ENCODE results near the gene KREMEN2.
A peak's percentile ranks its signal among the peaks of the same experiment; 100 is the strongest.

The KREMEN2 gene

DNA sequence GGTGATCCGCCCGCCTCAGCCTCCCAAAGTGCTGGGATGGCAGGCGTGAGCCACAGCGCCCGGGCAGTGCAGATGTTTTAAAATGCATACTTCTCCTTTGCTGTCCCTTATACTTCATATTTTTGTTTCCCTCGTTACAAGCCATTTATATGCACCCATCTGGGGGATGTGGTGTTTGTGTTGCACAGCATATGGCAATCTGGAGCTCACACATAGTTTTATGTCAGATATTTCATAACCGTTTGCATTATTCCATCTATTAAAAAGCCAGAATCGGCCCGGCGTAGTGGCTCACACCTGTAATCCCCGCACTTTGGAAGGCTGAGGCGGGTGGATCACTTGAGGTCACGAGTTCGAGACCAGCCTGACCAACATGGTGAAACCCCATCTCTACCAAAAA, 40.6 kb upstream of the KREMEN2 start:
- no peak for TF ChIP-seq EP300 (IDR thresholded peaks at IDR 0.05; ENCODE audit: borderline replicate concordance)
- no peak for TF ChIP-seq RAD21 (IDR thresholded peaks at IDR 0.05; ENCODE audit: low read depth)
- no peak for TF ChIP-seq ZBTB7A (IDR thresholded peaks at IDR 0.05; ENCODE audit: low read depth)
- TF ChIP-seq CREB1 (IDR thresholded peaks at IDR 0.05; ENCODE audit: low read depth) = no peak
- TF ChIP-seq, protein P1, sequence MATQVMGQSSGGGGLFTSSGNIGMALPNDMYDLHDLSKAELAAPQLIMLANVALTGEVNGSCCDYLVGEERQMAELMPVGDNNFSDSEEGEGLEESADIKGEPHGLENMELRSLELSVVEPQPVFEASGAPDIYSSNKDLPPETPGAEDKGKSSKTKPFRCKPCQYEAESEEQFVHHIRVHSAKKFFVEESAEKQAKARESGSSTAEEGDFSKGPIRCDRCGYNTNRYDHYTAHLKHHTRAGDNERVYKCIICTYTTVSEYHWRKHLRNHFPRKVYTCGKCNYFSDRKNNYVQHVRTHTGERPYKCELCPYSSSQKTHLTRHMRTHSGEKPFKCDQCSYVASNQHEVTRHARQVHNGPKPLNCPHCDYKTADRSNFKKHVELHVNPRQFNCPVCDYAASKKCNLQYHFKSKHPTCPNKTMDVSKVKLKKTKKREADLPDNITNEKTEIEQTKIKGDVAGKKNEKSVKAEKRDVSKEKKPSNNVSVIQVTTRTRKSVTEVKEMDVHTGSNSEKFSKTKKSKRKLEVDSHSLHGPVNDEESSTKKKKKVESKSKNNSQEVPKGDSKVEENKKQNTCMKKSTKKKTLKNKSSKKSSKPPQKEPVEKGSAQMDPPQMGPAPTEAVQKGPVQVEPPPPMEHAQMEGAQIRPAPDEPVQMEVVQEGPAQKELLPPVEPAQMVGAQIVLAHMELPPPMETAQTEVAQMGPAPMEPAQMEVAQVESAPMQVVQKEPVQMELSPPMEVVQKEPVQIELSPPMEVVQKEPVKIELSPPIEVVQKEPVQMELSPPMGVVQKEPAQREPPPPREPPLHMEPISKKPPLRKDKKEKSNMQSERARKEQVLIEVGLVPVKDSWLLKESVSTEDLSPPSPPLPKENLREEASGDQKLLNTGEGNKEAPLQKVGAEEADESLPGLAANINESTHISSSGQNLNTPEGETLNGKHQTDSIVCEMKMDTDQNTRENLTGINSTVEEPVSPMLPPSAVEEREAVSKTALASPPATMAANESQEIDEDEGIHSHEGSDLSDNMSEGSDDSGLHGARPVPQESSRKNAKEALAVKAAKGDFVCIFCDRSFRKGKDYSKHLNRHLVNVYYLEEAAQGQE (IDR thresholded peaks at IDR 0.05; ENCODE audit: low read depth) = no peak
- TF ChIP-seq CEBPB (IDR thresholded peaks at IDR 0.05) = no peak
- TF ChIP-seq TAF1 (IDR thresholded peaks at IDR 0.05; ENCODE audit: low read depth) = no peak
- TF ChIP-seq, protein P2, sequence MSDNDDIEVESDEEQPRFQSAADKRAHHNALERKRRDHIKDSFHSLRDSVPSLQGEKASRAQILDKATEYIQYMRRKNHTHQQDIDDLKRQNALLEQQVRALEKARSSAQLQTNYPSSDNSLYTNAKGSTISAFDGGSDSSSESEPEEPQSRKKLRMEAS (IDR thresholded peaks at IDR 0.05) = no peak
- no peak for TF ChIP-seq FOXM1 (IDR thresholded peaks at IDR 0.05; ENCODE audit: borderline replicate concordance, low read depth)
- TF ChIP-seq EGR1 (IDR thresholded peaks at IDR 0.05) = no peak
- no peak for TF ChIP-seq NFIC (IDR thresholded peaks at IDR 0.05)
- no peak for TF ChIP-seq USF1 (IDR thresholded peaks at IDR 0.05)
- no peak for TF ChIP-seq TEAD4 (IDR thresholded peaks at IDR 0.05)
- TF ChIP-seq TCF12 (IDR thresholded peaks at IDR 0.05; ENCODE audit: low read depth) = no peak
- TF ChIP-seq YY1 (IDR thresholded peaks at IDR 0.05; ENCODE audit: low read depth) = no peak

GRCh38 chr16:2924901-2925755, 38.9 kb upstream of the KREMEN2 start:
- no peak for TF ChIP-seq RAD21 (IDR thresholded peaks at IDR 0.05; ENCODE audit: low read depth)
- TF ChIP-seq, protein P2 (IDR thresholded peaks at IDR 0.05) = no peak
- no peak for TF ChIP-seq ZBTB7A (IDR thresholded peaks at IDR 0.05; ENCODE audit: low read depth)
- no peak for TF ChIP-seq CREB1 (IDR thresholded peaks at IDR 0.05; ENCODE audit: low read depth)

GRCh38 chr16:2925951-2926649, 38.0 kb upstream of the KREMEN2 start:
- no peak for TF ChIP-seq FOXM1 (IDR thresholded peaks at IDR 0.05; ENCODE audit: borderline replicate concordance, low read depth)

- TF ChIP-seq RAD21 (IDR thresholded peaks at IDR 0.05; ENCODE audit: low read depth) = no peak
- TF ChIP-seq FOXM1 (IDR thresholded peaks at IDR 0.05; ENCODE audit: borderline replicate concordance, low read depth) = no peak
- TF ChIP-seq CEBPB (IDR thresholded peaks at IDR 0.05) = no peak
- TF ChIP-seq CREB1 (IDR thresholded peaks at IDR 0.05; ENCODE audit: low read depth) = no peak
- no peak for TF ChIP-seq EGR1 (IDR thresholded peaks at IDR 0.05)
- no peak for TF ChIP-seq TEAD4 (IDR thresholded peaks at IDR 0.05)
- TF ChIP-seq, protein P2 (IDR thresholded peaks at IDR 0.05) = no peak
- no peak for TF ChIP-seq TCF12 (IDR thresholded peaks at IDR 0.05; ENCODE audit: low read depth)
- no peak for TF ChIP-seq USF1 (IDR thresholded peaks at IDR 0.05)
- no peak for TF ChIP-seq TAF1 (IDR thresholded peaks at IDR 0.05; ENCODE audit: low read depth)
- TF ChIP-seq YY1 (IDR thresholded peaks at IDR 0.05; ENCODE audit: low read depth) = no peak
- TF ChIP-seq NFIC (IDR thresholded peaks at IDR 0.05) = no peak
- TF ChIP-seq ZBTB7A (IDR thresholded peaks at IDR 0.05; ENCODE audit: low read depth) = no peak
Measured at GRCh38 chr16:2926650-2926999, 37.5 kb upstream of the KREMEN2 start.

GRCh38 chr16:2927010-2927646, 36.9 kb upstream of the KREMEN2 start:
- no peak for TF ChIP-seq ZBTB7A (IDR thresholded peaks at IDR 0.05; ENCODE audit: low read depth)
- peak; percentile 77 for TF ChIP-seq RAD21 (IDR thresholded peaks at IDR 0.05; ENCODE audit: low read depth)
- TF ChIP-seq, protein P2 (IDR thresholded peaks at IDR 0.05) = peak; percentile 87

DNA sequence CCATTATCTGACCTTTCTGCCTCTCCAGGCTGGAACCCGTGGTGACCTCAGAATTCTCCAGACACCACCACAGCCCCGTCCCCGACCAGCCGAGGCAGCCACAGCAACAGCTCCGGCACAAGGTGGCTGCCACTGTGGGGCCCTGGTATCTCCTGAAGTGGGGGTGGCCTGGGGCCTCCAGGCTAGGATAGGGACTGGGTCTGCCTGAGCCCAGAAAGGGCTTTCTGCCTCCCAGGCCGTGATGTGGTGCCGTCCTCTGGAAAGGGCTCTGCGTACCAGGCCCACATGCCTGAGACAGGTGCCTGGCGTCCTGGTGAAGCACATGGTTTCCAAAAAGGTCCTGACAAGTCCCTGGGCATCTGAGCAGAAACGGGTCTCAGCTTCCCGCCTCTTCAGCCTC, 35.3 kb upstream of the KREMEN2 start:
- TF ChIP-seq CREB1 (IDR thresholded peaks at IDR 0.05; ENCODE audit: low read depth) = no peak
- TF ChIP-seq, protein P1 (IDR thresholded peaks at IDR 0.05; ENCODE audit: low read depth) = no peak
- TF ChIP-seq TCF12 (IDR thresholded peaks at IDR 0.05; ENCODE audit: low read depth) = no peak
- no peak for TF ChIP-seq USF1 (IDR thresholded peaks at IDR 0.05)
- no peak for TF ChIP-seq ZBTB7A (IDR thresholded peaks at IDR 0.05; ENCODE audit: low read depth)
- no peak for TF ChIP-seq FOXM1 (IDR thresholded peaks at IDR 0.05; ENCODE audit: borderline replicate concordance, low read depth)
- no peak for TF ChIP-seq TAF1 (IDR thresholded peaks at IDR 0.05; ENCODE audit: low read depth)
